Hematopoietic multipotent progenitor cell treated with erythropoietin and hydrocortisone succinate and interleukin-3 and kit ligand, for 8 days (in vitro differentiated cells): ENCODE measurements around the gene EVA1C.
"Not testable (repeated sequence)": the region's sequence is repeated elsewhere in the genome, so short reads cannot be mapped to it uniquely, and the experiment has no call there.

Experiments used
- DNase-seq: peaks from one replicate; pipeline ENCODE4 v3.0.0-alpha.2; 2015

EVA1C gene

GRCh38 chr21:32533611-32534010, 121.1 kb downstream of the EVA1C start:
- no peak for DNase-seq

GRCh38 chr21:32534113-32534512, 121.6 kb downstream of the EVA1C start:
- peak; percentile 36 for DNase-seq

DNA sequence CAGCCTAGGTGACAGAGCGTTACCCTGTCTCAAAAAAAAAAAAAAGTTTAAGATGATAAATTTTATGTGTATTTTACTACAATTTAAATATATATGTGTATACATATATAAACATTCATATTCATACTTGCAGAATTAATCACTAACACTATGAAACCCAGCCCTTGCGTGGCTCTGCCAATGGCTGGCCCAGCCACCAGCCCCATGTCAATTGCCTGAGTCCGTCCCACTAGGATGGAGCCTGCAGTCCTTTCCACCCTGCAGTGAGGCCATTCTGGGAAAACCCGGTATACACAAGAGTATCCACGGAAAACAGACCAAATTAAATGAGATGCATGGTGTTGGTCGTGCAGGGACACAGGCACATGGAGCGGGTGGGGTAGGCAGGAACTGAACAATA, 123.1 kb downstream of the EVA1C start:
- DNase-seq, result no peak

- DNase-seq, result no peak
Measured at GRCh38 chr21:32537569-32537881, 125.0 kb downstream of the EVA1C start.

DNA sequence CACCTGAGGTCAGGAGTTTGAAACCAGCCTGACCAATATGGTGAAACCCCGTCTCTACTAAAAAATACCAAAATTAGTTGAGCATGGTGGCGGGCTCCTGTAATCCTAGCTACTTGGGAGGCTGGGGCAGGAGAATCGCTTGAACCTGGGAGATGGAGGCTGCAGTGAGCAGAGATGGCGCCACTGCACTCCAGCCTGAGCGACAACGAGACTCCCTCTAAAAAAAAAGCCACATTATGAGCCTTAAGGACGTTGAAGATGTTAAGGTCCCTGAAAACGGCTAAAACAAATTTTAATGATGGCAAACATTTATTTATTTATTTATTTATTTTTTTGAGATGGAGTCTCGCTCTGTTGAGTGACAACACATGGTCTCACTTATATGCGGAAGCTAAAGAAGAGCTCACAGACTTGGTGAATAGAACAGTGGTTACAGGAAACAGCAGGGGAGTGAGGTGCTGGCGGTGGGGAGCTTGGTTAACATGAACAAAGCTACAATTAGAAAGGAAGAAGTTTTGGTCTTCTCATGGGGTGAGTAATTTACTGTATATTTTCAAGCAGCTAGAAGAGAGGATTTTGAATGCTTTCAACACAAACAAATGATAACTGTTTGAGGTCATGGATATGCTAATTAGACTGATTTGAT, 125.8 kb downstream of the EVA1C start:
- DNase-seq, result no peak

DNA sequence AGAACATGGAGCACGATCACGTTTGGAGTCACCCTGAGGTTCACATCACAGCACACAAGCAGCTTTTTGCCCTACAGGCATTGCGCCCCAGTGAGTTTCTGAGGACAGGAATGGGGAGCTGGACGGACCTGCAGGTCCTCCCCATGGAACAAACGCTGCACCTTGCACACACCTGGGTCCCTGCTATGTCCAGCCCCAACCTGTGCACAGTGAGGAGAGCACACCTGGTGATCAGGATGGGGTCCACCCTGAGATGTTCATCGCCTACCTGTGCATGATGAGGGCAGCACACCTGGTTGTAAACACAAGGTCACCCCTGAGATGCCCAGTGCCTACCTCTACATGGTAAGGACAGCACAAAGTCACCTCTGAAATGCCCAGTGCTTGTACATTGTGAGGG, 126.9 kb downstream of the EVA1C start:
- DNase-seq, result no peak

DNA sequence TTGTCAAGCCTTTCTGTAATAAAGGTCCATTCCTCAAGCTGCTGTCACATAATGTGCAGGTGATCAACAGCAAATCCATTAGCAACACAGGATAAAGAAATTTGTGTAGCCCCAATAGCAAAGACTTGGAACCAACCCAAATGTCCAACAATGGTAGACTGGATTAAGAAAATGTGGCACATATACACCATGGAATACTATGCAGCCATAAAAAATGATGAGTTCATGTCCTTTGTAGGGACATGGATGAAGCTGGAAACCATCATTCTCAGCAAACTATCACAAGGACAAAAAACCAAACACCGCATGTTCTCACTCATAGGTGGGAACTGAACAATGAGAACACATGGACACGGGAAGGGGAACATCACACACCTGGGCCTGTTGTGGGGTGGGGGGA, 130.6 kb downstream of the EVA1C start:
- not testable (repeated sequence) for DNase-seq

DNA sequence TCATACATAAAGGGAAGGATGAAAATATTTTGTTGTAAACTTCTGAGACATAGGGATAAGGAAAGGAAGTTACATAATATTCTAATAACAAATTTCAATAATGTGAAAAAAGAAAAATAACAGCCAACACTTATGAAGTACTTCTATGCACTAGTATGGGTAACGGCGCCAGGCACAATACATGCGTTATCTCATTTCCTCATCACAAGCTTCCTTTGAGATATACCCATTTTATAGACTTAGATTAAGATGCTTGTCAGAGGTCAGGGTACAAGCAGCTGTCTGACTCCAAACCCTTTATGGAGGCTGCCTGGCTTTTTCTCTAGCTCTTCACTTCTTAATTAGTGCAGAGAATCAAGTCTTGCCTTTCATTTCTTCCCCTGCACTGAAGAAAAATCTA, 131.5 kb downstream of the EVA1C start:
- peak; percentile 24 for DNase-seq

- no peak for DNase-seq
Measured at GRCh38 chr21:32544697-32545096, 132.2 kb downstream of the EVA1C start.

- peak; percentile 90 for DNase-seq
Measured at GRCh38 chr21:32545948-32546441, 133.5 kb downstream of the EVA1C start.

GRCh38 chr21:32547018-32547417, 134.5 kb downstream of the EVA1C start:
- DNase-seq, result peak; percentile 92

GRCh38 chr21:32548978-32549377, 136.5 kb downstream of the EVA1C start:
- no peak for DNase-seq

DNA sequence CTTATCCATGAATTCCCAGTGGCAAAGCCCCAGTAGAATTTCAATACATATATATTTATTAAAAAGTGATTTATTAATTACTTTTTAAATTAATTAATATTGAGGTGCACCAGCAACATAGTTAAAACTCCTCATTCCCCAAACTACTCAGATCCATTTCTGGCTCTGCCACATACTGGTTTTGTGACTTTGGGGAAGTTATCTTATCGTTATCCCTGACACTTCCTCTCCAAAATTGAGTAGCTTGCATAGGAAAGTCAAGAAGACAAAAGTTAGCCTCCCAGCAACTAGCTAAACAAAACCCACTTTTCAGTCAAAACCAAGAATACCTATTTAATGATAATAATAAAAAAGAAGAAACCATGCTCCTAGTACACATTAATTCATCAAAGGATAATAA, 136.9 kb downstream of the EVA1C start:
- peak; percentile 52 for DNase-seq

DNA sequence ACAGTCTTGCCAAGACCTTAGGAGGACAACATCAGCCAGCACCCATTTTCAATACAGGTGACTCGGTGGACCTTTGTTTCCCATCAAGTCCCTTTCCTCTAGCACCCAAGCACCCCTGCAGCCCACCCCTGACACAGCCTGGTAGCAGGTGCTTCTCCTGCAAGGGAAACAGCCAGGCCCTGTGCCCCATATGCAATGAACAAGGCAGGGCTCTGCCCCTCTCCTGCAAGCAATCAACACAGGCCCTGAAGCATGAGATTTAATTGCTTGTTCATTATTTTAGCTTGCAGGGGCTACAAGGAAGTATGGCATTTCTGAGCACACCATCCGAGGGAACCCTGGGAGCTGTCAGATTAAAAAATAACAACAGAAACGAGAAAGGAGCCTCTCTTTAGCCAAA, 137.4 kb downstream of the EVA1C start:
- no peak for DNase-seq

DNA sequence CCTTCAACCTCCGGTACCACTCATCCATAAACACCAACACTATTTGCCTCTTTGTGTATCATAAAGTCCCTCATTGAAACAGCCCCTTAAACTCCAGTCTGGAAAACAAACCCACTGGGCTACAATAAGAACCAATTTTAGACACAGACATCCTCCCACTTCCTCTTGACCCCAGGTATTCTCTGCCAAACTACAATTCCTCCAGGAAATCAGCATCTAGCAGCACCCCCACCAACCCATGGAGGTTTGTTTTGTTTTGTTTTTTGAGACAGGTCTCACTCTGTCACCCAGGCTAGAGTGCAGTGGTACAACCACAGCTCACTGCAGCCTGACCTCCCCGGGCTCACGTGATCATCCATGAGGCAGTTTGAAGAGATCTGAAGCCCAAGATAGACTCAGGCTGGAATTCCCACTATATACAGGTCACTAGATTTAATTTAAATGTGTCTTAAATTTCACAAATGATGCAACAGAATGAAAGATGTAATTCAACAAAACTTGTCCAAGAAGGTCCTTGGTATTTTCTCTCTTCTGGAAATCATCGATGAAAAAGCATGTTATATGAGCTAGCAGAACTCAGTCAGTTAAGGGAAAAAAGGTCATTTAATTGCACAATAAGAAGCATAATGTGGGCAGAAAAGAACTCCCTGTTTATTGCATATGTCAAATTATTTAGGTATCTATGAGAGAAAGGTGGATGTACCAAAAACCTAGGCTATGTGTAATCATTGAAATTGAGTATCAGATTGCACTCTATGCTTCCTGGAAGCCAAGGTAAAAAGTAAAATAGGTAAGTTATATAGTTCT, 142.5 kb downstream of the EVA1C start:
- no peak for DNase-seq

- DNase-seq, result no peak
Measured at GRCh38 chr21:32558106-32558505, 145.6 kb downstream of the EVA1C start.

- peak; percentile 70 for DNase-seq
Measured at GRCh38 chr21:32559006-32559610, 146.6 kb downstream of the EVA1C start.

DNA sequence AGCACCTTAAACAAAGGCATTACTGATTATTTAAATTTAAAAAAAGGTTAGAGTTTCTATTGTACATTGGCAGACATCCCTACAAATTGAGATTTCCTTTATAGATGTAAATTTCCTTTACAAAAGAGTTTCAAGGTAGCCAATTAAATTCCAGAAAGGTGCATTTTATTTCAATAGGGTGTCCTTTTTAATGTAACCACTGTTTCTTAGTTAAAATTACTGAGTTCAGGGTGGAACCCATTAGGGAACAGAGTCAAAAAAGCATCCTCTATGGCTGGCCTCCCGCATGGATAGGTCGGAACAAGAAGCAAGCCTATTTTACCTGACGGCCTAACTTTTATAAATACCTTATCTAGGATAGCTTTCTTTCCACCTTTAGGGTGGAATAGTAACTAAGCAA, 148.4 kb downstream of the EVA1C start:
- no peak for DNase-seq

DNA sequence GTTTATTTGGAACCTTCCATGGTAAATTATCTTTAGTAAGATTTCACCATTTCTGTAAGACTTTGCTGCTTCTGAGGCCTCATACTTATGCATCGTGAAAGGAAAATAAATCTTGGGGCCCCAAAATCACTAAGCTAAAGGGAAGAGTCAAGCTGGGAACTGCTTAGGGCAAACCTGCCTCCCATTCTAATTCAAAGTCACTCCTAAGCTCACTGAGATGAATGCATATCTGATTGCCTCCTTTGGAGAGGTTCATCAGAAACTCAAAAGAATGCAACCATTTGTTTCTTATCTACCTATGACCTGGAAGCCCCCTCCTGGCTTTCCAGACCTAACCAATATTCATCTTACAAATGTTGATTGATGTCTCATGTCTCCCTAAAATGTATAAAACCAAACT, 149.0 kb downstream of the EVA1C start:
- DNase-seq, result not testable (repeated sequence)

DNA sequence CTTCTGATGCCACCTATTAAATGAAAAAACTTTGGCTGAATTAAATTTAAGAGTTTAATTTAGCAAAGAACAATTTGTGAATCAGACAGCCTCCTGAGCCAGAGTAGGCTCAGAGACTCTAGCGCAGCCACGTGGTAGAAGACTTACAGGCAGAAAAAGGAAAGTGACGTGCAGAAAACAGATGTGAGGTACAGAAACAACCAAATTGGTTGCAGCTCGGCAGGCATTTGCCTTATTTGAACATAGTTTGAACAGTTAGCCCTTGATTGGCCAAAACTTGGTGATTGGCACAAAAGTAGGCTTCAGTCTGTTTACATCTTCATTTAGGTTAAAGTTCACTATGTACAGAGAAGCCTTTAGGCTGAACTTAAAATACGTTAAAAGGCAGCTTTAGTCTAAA, 149.9 kb downstream of the EVA1C start:
- DNase-seq, result peak; percentile 73

DNA sequence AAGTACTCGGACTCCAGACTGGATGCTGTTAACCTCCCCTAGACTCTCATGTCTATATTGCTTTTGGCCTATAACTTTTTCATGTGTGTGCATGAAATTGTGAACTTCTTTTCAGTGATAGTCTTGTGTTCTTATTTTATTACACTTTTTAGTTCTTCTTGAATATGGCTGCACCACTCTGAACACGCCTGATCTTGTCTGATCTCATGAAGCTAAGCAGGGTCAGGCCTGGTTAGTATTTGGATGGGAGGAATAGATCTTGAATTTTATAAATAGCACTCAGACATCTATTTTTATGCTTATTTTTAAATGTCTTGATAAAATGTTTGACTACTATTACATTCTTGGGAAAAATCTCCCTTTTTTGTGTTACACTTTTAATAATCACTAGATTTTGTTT, 150.4 kb downstream of the EVA1C start:
- DNase-seq, result no peak
